Stimulated activated CD4-positive, alpha-beta T cell treated with anti-CD3 and anti-CD28 coated beads, Interleukin-2, amount 100 ng/mL, for 24 hours (primary cell): ENCODE measurements around the gene PCBP3.
"Not testable (repeated sequence)": the region's sequence is repeated elsewhere in the genome, so short reads cannot be mapped to it uniquely, and the experiment has no call there.

Experiments used
- DNase-seq, 2 donors: peaks; one replicate each; pipeline ENCODE4 v3.0.0-alpha.2; 2020

The PCBP3 gene

DNA sequence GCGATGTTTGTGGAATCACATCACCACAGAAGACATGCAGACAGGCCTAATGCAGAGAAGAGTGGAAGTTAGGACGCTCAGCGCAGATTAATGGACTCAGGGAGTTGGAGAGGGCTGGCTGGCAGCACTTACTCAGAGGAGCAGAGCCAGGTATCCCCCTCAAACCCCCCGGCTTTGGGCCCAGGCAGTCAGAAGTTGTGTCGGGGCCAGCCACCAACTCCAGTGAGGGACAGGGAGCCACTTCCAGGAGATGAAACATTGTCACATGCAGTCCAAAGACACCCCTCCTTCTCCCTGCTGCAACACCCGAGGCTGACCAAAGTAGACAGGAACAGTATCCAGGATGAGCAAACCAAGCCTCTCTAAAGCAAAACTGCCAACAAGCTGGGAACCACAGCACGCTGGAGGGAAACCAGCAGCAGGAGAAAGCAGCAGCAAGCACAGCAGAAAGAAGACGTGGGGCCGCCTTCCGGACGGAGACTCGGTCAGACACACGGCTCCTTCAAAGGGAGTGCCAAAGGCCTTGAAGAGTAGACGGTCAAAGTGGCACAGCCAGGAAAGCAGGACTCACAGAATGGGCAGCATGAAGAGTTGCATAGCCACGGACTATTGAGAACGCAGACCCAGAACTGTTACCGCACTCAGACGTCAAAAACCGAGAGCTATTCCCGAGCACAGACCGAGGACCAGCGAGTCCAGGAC lies 149.3 kb downstream of the PCBP3 start:
- DNase-seq: no peak

DNA sequence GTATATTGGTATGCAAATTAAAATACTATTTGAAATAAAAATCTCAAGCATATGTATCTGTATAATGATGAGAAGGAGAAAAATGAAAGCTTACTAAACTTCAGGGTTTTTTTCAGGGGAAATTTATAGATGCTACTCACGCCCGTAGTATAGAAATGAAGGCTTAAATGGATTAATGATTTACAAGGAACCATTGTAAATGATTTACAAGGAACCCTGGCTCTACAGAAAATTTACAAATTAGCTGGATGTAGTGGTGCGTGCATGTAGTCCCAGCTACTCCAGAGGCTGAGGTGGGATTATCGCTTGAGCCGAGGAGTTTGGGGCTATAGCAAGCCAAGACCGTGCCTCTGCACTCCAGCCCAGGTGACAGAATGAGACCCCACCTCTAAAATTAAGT lies 150.5 kb downstream of the PCBP3 start:
- DNase-seq: no peak

DNA sequence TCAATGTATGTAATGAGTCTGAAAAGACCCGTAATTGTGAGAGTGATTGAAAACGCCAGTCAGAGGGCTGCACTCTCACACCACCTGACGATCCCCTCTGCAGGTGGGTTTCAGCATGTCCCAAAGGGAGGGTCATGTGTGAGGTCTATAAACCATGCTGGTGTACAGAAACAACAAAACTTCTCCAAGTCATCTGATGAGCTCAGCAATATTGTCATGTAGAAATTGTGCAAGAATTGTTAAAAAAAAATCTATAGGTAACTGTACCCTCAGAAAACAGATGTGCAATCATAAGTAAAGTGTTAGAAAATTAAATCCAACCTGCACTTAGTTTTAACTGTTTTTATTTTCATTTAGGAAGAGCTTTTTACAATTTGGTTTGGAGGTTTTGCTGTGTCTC lies 152.5 kb downstream of the PCBP3 start:
- no peak for DNase-seq

DNA sequence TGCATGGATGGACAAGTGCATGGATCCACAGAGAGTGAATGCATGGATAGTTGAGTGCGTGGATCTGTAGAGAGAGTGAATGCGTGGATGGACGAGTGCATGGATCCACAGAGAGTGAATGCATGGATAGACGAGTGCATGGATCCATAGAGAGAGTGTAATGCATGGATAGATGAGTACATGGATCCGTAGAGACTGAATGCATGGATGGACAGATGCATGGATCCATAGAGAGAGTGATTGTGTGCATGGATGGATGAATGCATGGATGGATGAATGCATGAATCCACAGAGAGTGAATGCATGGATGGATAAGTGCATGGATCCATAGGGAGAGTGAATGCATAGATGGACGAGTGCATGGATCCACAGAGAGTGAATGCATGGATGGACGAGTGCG lies 153.8 kb downstream of the PCBP3 start:
- no peak for DNase-seq

DNA sequence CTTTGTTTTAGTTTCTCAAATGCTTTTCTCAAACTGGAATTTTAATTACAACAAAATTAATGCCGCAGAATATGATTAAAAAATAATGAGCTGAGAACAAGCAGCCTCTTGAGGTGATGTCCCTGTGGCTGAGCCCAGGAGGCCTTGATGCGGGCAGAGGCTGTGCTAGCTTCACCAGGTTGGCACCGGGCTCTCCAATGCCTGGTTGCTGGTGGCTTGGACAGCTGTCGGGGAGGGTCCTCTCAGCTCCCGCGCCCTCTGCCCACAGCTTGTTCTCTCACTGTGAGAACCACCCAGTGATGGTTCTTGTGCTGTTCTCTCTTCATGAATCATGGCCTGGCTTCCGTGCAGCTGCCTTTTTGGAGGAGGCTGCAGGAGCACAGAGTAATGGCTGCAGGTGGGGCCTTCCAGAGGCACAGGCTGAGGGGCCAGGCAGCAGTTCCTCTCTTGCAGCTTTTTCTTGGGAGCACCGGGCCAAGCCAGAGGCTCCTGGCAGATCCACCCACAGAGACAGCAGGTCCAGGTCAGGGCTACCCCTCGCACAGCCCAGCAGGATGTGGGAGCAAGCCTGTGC lies 156.3 kb downstream of the PCBP3 start:
- DNase-seq: no peak

DNA sequence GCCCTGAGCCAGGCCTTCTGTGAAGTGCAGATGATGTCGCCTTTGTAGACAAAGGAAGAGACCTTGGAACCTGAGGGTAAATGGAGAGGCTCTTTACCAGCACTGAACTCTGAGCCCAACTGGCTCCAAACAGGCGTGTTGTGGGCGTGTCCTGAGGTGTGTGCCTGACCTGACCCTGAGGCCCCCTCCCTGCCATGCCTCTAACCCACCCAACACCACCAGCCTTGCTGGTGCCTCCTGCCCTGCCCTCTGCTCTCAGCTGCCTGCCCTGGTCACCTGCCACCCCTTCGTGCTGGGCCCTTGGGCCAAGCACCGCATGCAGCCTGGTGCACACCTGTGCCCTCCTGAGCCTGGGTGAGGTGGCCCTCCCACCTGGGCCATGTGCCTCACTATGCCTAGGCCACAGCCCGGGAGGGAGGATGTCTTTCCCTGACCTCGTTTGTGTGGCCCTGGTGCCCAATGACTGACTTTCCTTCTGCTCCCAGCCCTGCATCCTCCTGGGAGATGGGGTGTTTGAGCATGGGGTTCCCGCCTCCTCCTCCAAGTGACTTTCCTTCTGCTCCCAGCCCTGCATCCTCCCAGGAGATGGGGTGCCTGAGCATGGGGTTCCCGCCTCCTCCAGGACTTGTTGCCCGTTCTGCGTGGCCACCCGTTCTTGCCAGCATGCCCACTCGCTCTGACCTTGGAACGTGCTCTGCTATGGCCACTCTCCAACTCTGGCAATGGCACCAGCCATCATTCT lies 157.0 kb downstream of the PCBP3 start:
- DNase-seq: no peak

DNA sequence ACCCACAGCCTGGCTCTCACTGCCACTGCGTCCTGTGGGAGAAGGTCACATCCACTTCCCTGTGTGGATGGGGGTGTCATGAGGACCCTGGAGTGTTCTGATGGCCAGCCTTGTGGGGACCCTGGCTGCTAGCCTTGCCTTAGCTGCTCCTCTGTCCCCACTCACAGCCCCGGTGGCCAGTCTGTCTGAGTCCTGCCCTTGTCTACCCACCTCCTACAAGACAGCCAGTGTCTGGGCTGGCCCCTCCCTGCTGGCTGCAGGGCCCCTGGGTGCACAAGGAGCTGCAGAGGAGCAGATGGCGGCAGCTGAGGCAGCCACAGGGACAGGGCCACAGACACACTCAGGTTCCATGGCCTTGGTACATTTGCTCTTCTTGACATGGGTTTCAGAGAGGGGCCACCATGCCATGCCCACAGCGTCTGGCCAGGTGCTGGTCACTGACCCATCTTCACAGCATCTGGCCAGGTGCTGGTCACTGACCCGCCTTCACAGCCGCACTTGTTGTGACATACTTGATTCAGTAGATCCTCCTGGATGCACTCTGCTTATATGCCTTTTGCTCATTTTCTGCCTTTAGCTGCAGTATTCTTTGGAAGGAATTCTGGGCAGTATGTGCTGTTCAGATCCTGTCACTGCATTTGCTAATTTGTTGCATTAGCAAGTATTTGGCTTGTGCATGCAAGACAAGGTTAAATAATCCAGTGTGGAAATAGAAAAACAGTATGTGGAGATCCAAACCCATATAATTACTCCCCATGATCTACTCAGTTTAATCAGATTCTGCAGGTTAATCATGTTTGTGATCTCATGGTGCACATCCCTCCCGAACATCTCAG lies 157.8 kb downstream of the PCBP3 start:
- no peak for DNase-seq

DNA sequence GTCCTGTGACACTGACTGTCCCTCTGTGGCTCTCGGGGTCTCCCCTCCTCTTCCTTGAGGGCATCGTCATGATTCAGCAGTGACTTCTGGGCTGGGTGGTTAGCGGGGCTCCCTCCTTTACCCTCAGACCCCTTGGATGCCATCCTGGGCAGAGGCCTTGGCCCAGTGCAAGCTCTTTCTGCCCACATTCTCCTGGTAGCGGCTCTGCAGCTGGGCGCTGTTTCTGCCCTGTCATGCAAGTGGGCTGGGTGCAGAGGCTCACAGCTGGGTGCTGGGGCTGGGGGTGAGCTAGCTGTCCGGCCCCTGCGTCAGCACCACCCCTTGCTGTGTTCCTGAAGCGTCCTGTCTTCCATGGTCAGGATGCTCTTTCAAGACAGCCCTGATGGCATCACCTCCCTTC lies 158.5 kb downstream of the PCBP3 start:
- DNase-seq: no peak

DNA sequence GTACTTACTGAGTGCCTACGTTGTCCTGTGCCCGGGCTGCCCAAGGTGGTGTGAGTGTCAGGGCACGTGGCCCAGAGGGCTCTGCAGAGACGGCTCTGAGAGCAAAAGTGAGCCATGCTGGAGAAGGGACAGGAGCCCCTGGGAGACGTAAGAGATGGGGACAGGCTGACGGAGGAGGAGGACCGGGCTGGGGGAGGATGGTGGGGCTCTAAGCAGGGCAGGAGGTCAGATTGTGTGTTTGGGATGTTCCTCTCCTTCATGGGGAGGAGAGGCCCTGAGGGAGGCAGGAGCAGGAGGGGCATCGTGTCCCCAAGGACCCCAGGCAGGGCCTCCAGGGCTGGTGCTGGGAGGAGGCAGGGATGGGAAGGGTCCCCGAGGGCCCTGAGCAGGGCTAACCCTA lies 158.9 kb downstream of the PCBP3 start:
- DNase-seq: no peak

DNA sequence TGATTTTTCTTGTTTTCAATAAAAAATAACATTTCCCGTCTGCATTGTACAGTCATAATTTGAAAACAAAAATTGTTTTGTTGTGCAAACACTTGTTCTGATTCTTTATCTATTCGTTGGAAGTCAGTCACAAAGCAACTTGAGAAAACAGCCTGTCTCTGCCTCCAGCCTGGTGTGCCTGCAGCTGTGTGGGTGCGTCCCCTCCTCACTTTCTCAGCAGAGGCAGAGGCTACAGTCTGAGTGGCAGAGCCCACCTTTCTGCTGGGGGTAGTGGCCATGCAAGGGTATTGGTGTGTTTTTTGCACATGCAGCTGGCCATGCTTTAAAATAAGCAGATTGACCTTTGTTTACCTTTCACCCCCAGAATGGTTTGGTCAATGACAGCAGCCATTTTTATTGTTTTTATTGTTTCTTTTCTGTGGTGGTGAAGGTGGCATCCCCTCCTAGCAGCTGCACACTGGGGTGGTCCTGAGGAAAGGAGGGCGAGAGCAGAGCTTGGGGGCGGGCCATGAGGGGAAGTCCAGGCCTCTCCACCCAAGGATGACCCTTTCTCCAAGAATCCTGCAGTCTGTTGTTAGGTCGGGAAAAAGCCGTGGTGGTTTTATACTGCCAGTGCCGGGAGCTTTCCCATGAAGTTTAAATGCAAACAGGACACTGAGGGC lies 159.6 kb downstream of the PCBP3 start:
- no peak for DNase-seq

DNA sequence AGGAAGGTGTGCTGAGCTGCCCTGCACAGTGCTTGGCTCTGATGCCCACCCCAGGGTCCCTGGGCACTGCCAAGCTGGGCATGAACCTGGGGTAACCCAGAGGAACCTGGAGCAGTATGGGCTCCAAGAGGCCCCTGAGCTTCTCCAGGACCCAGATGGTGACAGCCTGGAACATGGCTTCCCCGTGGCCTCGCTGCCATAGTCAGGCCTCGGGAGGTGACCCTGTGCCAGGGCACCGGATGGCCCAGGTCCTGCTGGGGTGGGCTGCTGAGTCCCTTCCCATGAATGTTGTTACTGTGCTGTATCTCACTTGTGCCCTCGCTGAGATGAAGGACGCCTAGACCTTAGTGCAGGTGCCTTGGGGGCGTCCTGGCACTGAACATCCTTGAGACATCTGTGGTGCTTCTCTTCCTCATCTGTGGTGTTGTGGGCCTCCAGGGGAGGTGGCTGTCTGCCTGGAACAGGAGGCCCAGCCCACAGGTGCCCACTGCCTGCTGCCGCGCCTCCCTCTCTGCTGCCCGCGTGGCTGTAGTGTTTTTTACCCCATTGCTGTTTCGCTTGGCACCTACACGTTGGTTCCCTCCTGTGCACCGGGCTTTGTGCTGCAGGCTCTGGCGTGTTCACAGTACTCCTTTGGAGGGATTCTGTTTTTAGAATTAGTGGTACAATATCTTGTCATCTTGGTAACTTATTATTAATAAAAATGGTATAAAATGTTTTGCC lies 160.3 kb downstream of the PCBP3 start:
- DNase-seq: no peak

DNA sequence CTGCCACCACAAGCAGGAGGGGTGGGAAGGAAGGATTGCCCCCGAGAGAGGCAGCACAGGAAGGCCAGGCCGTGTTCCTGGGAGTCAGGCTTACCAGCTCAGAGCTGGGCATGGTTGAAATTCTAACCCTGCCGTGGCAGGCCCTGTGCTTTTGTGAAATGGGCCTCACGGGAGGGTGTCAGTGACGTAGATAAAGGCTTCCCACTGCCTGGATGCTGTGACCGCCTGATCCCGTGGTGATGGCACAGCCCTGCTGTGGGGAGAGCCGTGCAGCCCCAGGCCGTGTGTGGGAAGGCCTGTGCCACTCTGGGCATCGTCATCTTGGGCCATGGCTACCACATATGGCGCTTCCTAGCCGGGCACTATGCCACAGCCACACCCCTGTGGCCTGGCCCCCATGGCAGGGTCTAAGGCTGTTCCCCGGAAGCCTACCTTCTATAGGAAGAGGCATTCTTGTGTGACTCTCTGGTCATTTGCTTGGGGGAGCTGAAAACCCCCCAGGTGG lies 161.3 kb downstream of the PCBP3 start:
- DNase-seq: no peak

DNA sequence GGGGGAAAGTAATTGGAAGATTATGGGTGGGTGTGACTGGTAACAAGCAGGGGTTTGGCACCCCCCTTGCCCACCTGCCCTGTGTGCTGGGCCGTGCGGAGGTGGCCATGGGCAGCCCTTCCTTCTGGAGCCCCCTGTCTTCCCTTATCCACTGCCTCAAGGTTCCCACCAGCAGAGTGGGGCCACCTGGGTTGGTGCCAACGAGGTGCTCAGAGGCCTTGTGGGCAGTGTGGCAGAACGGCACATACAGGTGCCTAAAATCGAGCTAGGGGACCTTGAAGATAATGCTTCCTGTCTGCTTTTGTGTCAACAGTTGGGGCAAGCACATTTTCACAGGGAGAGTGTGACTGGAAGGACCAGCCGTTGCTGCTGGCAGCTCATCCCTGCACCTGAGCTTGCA lies 161.8 kb downstream of the PCBP3 start:
- no peak for DNase-seq

DNA sequence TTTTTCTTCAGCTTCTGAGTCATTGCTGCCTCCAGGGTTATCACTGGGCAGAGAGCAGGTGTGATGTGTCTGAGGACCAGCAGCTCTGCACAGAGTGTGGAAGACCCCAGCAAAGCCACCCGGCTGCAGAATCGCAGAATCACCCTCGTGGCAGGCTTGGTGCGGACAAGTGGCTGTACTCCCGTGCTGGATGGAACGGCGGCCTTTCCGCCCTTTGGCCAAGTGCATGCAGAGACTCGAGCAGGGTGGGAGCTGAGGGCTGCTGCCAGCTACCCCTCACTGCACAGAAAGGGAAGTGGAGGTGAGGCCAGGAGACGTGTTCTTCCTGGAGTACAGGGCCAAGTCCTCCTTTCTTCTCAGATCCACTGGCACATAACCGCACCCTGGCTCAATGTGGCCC lies 162.5 kb downstream of the PCBP3 start:
- DNase-seq: no peak

DNA sequence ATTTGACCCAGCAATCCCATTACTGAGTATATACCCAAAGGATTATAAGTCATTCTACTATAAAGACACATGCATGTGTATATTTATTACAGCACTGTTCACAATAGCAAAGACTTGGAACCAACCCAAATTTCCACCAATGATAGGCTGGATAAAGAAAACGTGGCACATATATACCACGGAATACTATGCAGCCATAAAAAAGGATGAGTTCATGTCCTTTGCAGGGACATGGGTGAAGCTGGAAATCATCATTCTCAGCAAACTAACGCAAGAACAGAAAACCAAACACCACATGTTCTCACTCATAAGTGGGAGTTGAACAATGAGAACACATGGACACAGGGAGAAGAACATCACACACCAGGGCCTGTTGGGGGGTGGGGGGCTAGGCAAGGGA lies 165.1 kb downstream of the PCBP3 start:
- DNase-seq: not testable (repeated sequence)

DNA sequence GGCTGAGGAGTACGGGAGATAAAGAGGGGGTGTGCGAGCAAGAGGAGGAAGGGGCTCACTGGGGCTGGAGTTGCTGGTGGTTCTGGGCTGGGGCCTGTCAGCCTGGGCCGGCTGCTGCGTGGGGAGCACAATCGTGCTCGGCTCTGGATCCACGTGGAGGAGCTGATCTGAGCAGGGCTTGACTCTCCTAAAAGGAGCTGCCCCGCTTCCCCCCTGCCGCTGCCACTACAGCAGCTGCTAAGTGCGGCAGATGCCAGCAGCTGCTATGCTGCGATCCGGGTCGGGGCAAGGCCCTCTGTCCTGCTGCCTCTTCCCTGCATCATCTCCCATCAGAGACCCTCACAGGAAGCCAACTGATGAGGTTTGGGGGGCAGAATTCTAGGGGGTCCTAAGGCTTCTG lies 165.9 kb downstream of the PCBP3 start:
- DNase-seq: no peak

DNA sequence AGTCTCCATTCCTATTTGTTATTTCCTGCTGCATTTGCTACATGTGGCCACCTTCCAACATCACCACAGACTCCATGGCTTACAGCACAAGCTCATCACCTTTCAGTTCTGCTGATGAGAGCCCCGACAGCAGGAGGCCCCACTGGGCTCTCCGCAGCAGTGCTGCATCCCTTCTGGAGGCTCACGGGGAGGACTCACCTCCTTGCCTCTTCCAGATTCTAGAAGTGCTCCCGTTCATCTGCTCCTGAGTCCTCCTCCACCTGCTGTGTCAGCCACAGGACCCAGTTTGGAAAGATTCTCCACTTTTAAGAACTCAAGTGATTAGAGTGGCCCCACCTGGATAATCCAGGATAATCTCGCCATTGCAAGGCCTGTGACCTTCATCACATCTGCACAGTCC lies 167.6 kb downstream of the PCBP3 start:
- no peak for DNase-seq

DNA sequence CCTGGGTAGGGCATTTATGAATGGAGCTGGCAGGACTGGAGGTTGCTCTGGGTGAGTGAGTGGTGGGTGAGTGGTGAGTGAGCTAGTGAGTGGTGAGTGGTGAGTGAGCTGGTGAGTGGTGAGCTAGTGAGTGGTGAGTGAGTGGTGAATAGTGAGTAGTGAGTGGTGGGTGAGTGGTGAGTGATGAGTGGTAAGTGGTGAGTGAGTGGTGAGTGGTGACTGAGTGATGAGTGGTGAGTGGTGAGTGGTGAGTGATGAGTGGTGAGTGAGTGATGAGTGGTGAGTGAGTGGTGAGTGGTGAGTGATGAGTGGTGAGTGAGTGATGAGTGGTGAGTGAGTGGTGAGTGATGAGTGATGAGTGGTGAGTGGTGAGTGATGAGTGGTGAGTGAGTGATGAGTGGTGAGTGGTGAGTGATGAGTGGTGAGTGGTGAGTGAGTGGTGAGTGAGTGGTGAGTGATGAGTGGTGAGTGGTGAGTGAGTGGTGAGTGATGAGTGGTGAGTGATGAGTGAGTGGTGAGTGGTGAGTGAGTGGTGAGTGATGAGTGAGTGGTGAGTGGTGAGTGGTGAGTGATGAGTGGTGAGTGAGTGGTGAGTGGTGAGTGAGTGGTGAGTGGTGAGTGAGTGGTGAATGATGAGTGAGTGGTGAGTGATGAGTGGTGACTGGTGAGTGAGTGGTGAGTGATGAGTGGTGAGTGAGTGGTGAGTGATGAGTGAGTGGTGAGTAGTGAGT lies 170.8 kb downstream of the PCBP3 start:
- peak; percentile 12 to 27 for DNase-seq

DNA sequence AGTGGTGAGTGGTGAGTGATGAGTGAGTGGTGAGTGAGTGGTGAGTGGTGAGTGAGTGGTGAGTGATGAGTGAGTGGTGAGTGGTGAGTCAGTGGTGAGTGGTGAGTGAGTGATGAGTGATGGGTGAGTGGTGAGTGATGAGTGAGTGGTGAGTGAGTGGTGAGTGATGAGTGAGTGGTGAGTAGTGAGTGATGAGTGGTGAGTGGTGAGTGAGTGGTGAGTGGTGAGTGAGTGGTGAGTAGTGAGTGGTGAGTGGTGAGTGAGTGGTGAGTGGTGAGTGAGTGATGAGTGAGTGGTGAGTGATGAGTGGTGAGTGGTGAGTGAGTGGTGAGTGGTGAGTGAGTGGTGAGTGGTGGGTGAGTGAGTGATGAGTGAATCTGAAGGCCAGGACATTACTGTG lies 172.3 kb downstream of the PCBP3 start:
- peak in 1 of 2 donors; percentile 16 for DNase-seq

DNA sequence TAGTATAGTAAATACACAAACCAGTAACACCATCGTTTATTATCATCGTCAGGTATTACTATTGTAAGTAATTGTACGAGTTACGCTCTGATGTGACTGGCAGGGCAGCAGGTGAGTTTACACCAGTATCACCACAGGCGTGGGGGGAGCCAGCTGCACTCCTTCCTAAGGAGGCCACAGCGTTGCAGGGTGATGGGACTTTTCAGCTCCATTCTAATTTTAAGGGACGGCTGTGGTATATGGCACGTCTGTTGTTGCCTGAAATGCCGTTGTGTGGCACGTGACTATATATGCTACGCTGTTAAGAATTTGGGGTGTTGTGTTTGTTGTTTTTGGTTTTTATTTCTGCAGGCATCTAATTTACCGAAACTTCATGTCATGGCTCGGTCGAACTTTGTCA lies 173.3 kb downstream of the PCBP3 start:
- no peak for DNase-seq

DNA sequence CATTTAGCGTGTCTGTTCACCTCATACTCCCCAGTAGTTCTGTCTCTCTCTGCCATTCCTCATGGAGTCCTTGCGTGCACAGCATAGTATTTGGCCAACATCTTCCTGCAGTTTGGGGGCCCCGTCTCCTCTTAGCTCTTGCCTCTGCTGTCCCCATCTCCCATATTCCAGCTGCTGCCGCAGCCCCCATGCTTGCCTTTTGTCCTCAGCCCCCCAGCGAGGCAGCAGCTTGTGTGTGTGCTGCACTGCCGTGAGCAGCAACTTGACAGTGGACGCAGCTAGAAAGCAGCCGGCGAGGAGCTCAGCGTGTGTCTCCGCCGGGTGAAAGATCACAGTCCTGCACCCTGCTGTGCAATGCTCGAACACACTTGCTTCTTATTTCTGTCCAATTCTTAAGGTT lies 173.8 kb downstream of the PCBP3 start:
- peak in 1 of 2 donors; percentile 11 for DNase-seq
